ENCODE results near the gene SORCS1. TPM values are rescaled to one million over a fixed set of nuclear protein-coding genes. Genes with fewer than 3 reads are reported as not detected.

The SORCS1 gene
- total and polyA plus RNA-seq, 2 of the 8 experiments (the other 6 are each of a cell fraction or from before 2014, with no cell fraction given), result 4.1 to 4.6 TPM

DNA sequence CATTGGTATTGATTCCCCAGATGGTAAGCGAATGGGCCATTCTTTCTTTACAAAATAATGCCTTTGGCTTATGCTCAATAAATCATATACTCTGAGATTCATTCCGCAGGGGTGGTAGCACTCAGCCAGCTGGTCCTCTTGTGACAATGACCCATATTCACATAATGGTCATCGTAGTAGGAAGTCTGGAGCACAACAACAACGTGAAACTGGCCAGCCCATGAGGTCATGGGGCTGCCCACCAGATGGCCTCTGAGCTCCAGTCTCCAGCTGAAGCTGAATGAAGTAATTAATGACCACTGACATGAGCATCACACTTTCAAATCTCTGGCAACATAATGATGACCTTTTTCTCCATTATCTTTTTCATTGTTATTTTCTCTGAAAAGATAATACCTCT is 42.3 kb upstream of the SORCS1 start:
- Histone ChIP-seq H4K8ac (ENCODE audit: extremely low read depth, insufficient read depth, low read length) (no peak overlapping the region), H3K18ac (ENCODE audit: extremely low read depth, low read length) (no peak overlapping the region), H2AFZ (ENCODE audit: low read length) (no peak overlapping the region), H2BK20ac (ENCODE audit: low read length) (no peak overlapping the region), H3K23me2 (ENCODE audit: low read depth, low read length) (no peaks in the 10 kb centered on the region), H2AK5ac (ENCODE audit: low read depth, low read length) (no peak overlapping the region), H3K4me3 (ENCODE audit: extremely low read depth in 1 of 4, insufficient read depth in 2 of 4, low read depth in 3 of 4, low read length in 4 of 4) (no peak overlapping the region), H3K4ac (replicated peaks; ENCODE audit: insufficient read length, low read depth, low read length) (no peak overlapping the region), H2BK5ac (ENCODE audit: low read depth, low read length) (no peak overlapping the region), H3K4me2 (ENCODE audit: insufficient read depth in 1 of 2, low read depth in 2 of 2, low read length in 2 of 2) (no peak overlapping the region), H3K27ac (ENCODE audit: low read depth, low read length) (no peak overlapping the region), H2BK12ac (ENCODE audit: low read depth, low read length) (no peak overlapping the region), H3K56ac (replicated peaks; ENCODE audit: insufficient read length, low read depth, low read length) (no peak overlapping the region), H3K79me1 (ENCODE audit: low read depth, low read length) (no peaks in the 10 kb centered on the region), H3K4me1 (replicated peaks in 1 of 4; ENCODE audit: control insufficient read depth in 3 of 4, insufficient read depth in 4 of 4, low read length in 3 of 4) (no peaks in the 10 kb centered on the region), H3K9me3 (ENCODE audit: insufficient read depth in 2 of 2, low read depth in 1 of 2, low read length in 1 of 2) (no peaks in the 10 kb centered on the region), H3K23ac (ENCODE audit: insufficient read length) (no peak overlapping the region), H4K91ac (replicated peaks; ENCODE audit: insufficient read length, low read length) (no peak overlapping the region), H3K27me3 (replicated peaks in 1 of 4; ENCODE audit: control insufficient read depth in 3 of 4, extremely low read depth in 1 of 4, insufficient read depth in 3 of 4, low read length in 3 of 4) (no peaks in the 10 kb centered on the region), H3K14ac (ENCODE audit: insufficient read length) (no peak overlapping the region), H2BK120ac (replicated peaks; ENCODE audit: low read depth, low read length) (no peak overlapping the region), H4K5ac (ENCODE audit: insufficient read length, low read depth, low read length) (no peak overlapping the region), H3K79me2 (ENCODE audit: control insufficient read depth in 1 of 2, insufficient read depth in 2 of 2, low read length in 2 of 2) (no peaks in the 10 kb centered on the region), H4K20me1 (replicated peaks in 1 of 2; ENCODE audit: control insufficient read depth in 1 of 2, insufficient read depth in 2 of 2, low read length in 2 of 2) (no peaks in the 10 kb centered on the region), H2BK15ac (ENCODE audit: low read length) (no peak overlapping the region), H3K9ac (replicated peaks in 1 of 4; ENCODE audit: extremely low read depth in 1 of 4, low read depth in 3 of 4, low read length in 3 of 4) (no peak overlapping the region), H3K36me3 (ENCODE audit: control insufficient read depth in 2 of 4, insufficient read depth in 4 of 4, low read length in 3 of 4) (no peaks in the 10 kb centered on the region)
- CTCF ChIA-PET (ENCODE audit: partially characterized antibody), result interaction anchor here (0.8 kb wide), 1 partner anchor 22 kb away, joined by 4 read pairs; no protein-coding TSS in a partner anchor
- POLR2A ChIA-PET (ENCODE audit: partially characterized antibody), result no interaction called here
- FAIRE-seq (no peak), DNase-seq (ENCODE audit: low read depth in 1 of 2, low spot score in 2 of 2) (no peak)
- TF ChIP-seq, protein P1, sequence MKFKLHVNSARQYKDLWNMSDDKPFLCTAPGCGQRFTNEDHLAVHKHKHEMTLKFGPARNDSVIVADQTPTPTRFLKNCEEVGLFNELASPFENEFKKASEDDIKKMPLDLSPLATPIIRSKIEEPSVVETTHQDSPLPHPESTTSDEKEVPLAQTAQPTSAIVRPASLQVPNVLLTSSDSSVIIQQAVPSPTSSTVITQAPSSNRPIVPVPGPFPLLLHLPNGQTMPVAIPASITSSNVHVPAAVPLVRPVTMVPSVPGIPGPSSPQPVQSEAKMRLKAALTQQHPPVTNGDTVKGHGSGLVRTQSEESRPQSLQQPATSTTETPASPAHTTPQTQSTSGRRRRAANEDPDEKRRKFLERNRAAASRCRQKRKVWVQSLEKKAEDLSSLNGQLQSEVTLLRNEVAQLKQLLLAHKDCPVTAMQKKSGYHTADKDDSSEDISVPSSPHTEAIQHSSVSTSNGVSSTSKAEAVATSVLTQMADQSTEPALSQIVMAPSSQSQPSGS (IDR thresholded peaks at IDR 0.05; ENCODE audit: low read length), result no peak
- TF ChIP-seq RAD21 (IDR thresholded peaks at IDR 0.05 in 1 of 2, conservative IDR thresholded peaks at IDR 0.05 in 1 of 2; ENCODE audit: low read depth in 2 of 2, low read length in 2 of 2) (peak; percentile 9 to 25; a peak in 1 of 4 replicates), CHD1 (IDR thresholded peaks at IDR 0.05; ENCODE audit: low read depth, low read length) (no peak)
- WGBS, 2 experiments (ENCODE audit: extremely low coverage in 1 of 2, insufficient coverage in 1 of 2, insufficient read length in 1 of 2, insufficient replicate concordance in 2 of 2, low coverage in 1 of 2, low lambda C conversion rate in 2 of 2, missing lambda C conversion rate in 1 of 2), result 91% methylated on average over 4 of the region's 4 CpGs; no CpG with 5 or more reads in 1 of the 2 experiments
